MCF 10A (cell line): ENCODE results near the gene SSX5. TPM values are rescaled to one million over a fixed set of nuclear protein-coding genes. Genes with fewer than 3 reads are reported as not detected.
"Not testable (repeated sequence)": the region's sequence is repeated elsewhere in the genome, so short reads cannot be mapped to it uniquely, and the experiment has no call there.

ENCODE experiments used
- Bru-seq: library from RNA; stranded (reverse); fragments of 400-500 nt; gene quantifications from one replicate; lab custom pipeline; 2021; lab: Mats Ljungman, UMichigan
- BruChase-seq, 2 experiments: library from RNA; stranded (reverse); fragments of 400-500 nt; gene quantifications; one replicate each; lab custom pipeline; 2021; lab: Mats Ljungman, UMichigan
- BruUV-seq: library from RNA; stranded (reverse); fragments of 400-500 nt; replicated peaks from 2 replicates; lab custom pipeline; 2021; lab: Mats Ljungman, UMichigan
- CTCF ChIA-PET: fragments of 300-600 bp; sonication (Branson Sonifier 250); formaldehyde crosslinking; extraction: SDS; loops from one replicate; lab custom pipeline; 2021; ENCODE audit warnings: antibody characterized with exemption, inconsistent platforms; lab: Yijun Ruan, JAX
- POLR2A ChIA-PET: fragments of 300-600, 350-650 bp; sonication (Branson Sonifier 250); formaldehyde crosslinking; extraction: SDS; loops from one replicate; lab custom pipeline; 2020; ENCODE audit warnings: antibody characterized with exemption, inconsistent platforms; lab: Yijun Ruan, JAX
- DNase-seq: peaks from one replicate; pipeline ENCODE4 v3.0.0-alpha.2; 2018; ENCODE audit not compliant: unreplicated experiment
- H3K27ac Mint-ChIP-seq: one replicate; pipeline ENCODE4 v1.8.0; 2022; ENCODE audit warnings: mild to moderate bottlenecking, low read depth, mixed read lengths; ENCODE audit not compliant: unreplicated experiment
- H3K27me3 Mint-ChIP-seq: one replicate; pipeline ENCODE4 v1.8.0; 2022; ENCODE audit warnings: mixed read lengths; ENCODE audit not compliant: insufficient read depth, unreplicated experiment
- H3K36me3 Mint-ChIP-seq: one replicate; pipeline ENCODE4 v1.8.0; 2022; ENCODE audit warnings: mild to moderate bottlenecking, moderate library complexity, mixed read lengths; ENCODE audit not compliant: insufficient read depth, unreplicated experiment
- H3K4me1 Mint-ChIP-seq: one replicate; pipeline ENCODE4 v1.8.0; 2022; ENCODE audit warnings: mixed read lengths; ENCODE audit not compliant: insufficient read depth, unreplicated experiment
- H3K4me3 Mint-ChIP-seq: one replicate; pipeline ENCODE4 v1.8.0; 2022; ENCODE audit warnings: mild to moderate bottlenecking, moderate library complexity, mixed read lengths; ENCODE audit not compliant: unreplicated experiment
- H3K9me3 Mint-ChIP-seq: one replicate; pipeline ENCODE4 v1.8.0; 2022; ENCODE audit warnings: mixed read lengths; ENCODE audit not compliant: unreplicated experiment
- CTCF ChIP-seq: fragments of 200-600 bp; IDR thresholded peaks from one replicate; pipeline ENCODE4 v1.8.0; 2022; ENCODE audit warnings: antibody characterized with exemption, mild to moderate bottlenecking; ENCODE audit not compliant: unreplicated experiment
- intact Hi-C: fragments of 100-400 bp; cut with micrococcal nuclease; formaldehyde crosslinking; loops from 2 replicates; pipeline ENCODE4 v1.14.1; 2022
- long read RNA-seq: library from polyadenylated mRNA; stranded (forward); transcript quantifications from one replicate; pipeline ENCODE4 v2.0.0, GENCODE V29; 2022
- total RNA-seq: library from RNA; stranded (reverse); gene quantifications from 2 replicates; pipeline ENCODE4 v1.2.3, GENCODE V29; 2022

Gene SSX5
- total RNA-seq (not detected in 2 replicates), Bru-seq, nascent RNA (not detected), BruChase-seq, experiment 1, labeled RNA remaining after a 6-hour chase (not detected), BruChase-seq, experiment 2, labeled RNA remaining after a 2-hour chase (not detected)
- long read RNA-seq, result 0 reads

DNA sequence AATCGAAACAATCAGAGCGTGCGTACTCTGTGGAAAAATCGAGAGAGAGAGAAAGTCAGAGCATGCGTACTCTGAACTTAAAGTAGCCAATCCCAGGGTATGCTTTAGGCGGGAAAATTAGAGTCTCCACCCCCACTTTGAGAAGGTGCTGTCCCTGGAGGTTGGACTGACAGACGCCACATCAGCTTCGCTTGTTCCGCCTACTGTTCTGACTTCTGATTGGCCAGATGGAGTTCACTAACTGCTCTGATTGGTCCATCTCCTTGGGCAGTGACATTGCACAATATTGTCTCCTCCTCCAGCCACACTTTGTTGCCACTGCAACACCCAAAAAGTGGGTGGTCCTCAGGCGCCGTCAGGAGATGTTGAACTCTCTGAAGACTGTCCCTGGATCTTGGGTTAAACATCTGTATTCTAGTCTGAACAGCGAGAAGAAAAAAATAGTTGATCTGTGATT, at the start of gene SSX5:
SSX5 (minus strand) TSS at position 51 of the 457 bp plus-strand sequence. CDS start 1,437 bp downstream, outside the sequence.
- POLR2A ChIA-PET, result no interaction called here
- no TSS peak for BruUV-seq

DNA sequence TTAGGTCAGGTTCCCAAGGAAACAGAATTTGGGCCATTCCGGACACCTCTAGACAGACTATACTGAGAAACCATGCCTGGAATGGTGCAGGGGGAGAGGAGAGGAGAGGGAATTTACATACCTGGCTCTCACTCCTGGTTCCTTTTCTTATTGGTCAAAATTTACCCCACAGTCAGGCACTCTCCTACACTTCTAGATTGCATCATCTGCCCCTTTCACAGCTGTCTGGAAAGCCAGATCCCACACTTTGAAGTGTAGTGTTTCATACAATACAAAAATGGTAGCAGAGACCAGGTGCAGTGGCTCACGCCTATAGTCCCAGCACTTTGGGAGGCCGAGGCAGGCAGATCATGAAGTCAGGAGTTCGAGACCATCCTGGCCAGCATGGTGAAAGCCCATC, 27.6 kb upstream of the SSX5 start:
- H3K4me3 Mint-ChIP-seq, POLR2A ChIA-PET, BruUV-seq, DNase-seq, intact Hi-C loops, H3K27me3 Mint-ChIP-seq, H3K4me1 Mint-ChIP-seq, H3K9me3 Mint-ChIP-seq, H3K36me3 Mint-ChIP-seq, H3K27ac Mint-ChIP-seq, CTCF ChIA-PET: not testable (repeated sequence)

More for the DNA sequence above, at the start of gene SSX5:
- Mint-ChIP-seq H3K27ac (no peak within 1 kb of the TSS), H3K9me3 (peaks cover 8% of the 10 kb centered on the region), H3K36me3 (no peaks in the 10 kb centered on the region), H3K4me1 (no peaks in the 10 kb centered on the region), H3K27me3 (no peaks in the 10 kb centered on the region), H3K4me3 (no peak within 1 kb of the TSS)
- intact Hi-C loops, result no loop called here
- DNase-seq, result no peak
- no peak for TF ChIP-seq CTCF
- CTCF ChIA-PET, result no interaction called here

DNA sequence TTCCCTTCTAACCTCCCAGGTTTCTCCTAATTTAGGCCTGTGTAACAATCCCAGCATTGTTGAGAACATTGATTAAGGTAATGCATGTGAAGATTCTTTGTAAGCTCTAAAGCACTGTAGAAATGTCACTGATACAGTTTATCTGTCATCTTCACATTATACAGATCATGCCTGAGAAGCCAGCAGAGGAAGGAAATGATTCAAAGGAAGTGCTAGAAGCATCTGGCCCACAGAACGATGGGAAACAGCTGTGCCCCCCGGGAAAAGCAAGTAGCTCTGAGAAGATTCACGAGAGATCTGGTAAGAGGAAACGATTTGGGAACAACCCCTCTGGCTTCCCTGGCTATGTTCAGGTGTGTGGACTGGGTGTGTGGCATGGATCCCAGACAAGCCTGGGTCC, 17.7 kb upstream of the SSX5 start:
- not testable (repeated sequence) for BruUV-seq

GRCh38 chrX:48190024-48190423, 6.6 kb downstream of the SSX5 start:
- DNase-seq, H3K36me3 Mint-ChIP-seq, CTCF ChIA-PET, H3K9me3 Mint-ChIP-seq, H3K27me3 Mint-ChIP-seq, POLR2A ChIA-PET, H3K27ac Mint-ChIP-seq, H3K4me1 Mint-ChIP-seq, BruUV-seq, H3K4me3 Mint-ChIP-seq, intact Hi-C loops: not testable (repeated sequence)

More for the DNA sequence above, 17.7 kb upstream of the SSX5 start:
- POLR2A ChIA-PET, CTCF ChIA-PET, H3K9me3 Mint-ChIP-seq, H3K27ac Mint-ChIP-seq, intact Hi-C loops, H3K4me1 Mint-ChIP-seq, H3K4me3 Mint-ChIP-seq, DNase-seq, H3K36me3 Mint-ChIP-seq: not testable (repeated sequence)
- H3K27me3 Mint-ChIP-seq, result peaks cover 12% of the 10 kb centered on the region

DNA sequence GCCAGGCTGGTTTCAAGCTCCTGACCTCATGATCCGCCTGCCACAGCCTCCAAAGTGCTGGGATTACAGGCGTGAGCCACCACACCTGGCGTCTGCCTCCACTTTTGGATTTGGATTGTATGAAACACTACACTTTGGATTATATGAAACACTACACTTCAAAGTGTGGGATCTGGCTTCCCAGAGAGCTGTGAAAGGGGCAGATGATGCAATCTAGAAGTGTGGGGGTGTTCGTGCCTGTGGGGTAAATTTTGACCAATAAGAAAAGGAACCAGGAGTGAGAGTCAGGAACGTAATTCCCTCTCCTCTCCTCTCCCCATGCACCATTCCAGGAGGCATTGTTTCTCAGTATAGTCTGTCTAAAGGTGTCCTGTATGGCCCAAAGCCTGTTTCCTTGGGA, 14.7 kb downstream of the SSX5 start:
- H3K9me3 Mint-ChIP-seq, DNase-seq, H3K4me1 Mint-ChIP-seq, H3K27me3 Mint-ChIP-seq, POLR2A ChIA-PET, H3K36me3 Mint-ChIP-seq, CTCF ChIA-PET, intact Hi-C loops, BruUV-seq, H3K27ac Mint-ChIP-seq, H3K4me3 Mint-ChIP-seq: not testable (repeated sequence)

GRCh38 chrX:48180811-48181210, 15.8 kb downstream of the SSX5 start:
- BruUV-seq, result no TSS peak
- H3K27me3 Mint-ChIP-seq, result no peaks in the 10 kb centered on the region
- H3K36me3 Mint-ChIP-seq, result no peaks in the 10 kb centered on the region
- intact Hi-C loops, result no loop called here
- DNase-seq, result no peak
- ChIA-PET CTCF (no interaction called here), POLR2A (no interaction called here)
- no peak for TF ChIP-seq CTCF
- H3K4me3 Mint-ChIP-seq, result no peak overlapping the region
- H3K27ac Mint-ChIP-seq, result no peak overlapping the region
- H3K4me1 Mint-ChIP-seq, result no peaks in the 10 kb centered on the region
- H3K9me3 Mint-ChIP-seq, result peaks cover 8% of the 10 kb centered on the region
